GM21515 (cell line): ENCODE data around the gene RNF125.
"Not testable (repeated sequence)": the region's sequence is repeated elsewhere in the genome, so short reads cannot be mapped to it uniquely, and the experiment has no call there.

ENCODE experiments used
- ATAC-seq: cut with Tn5 transposase; IDR thresholded peaks from one replicate; pipeline ENCODE4 v1.9.1; 2021; ENCODE audit not compliant: unreplicated experiment

RNF125 gene

GRCh38 chr18:32083781-32084180 lies 65.2 kb downstream of the RNF125 start:
- no peak for ATAC-seq

DNA sequence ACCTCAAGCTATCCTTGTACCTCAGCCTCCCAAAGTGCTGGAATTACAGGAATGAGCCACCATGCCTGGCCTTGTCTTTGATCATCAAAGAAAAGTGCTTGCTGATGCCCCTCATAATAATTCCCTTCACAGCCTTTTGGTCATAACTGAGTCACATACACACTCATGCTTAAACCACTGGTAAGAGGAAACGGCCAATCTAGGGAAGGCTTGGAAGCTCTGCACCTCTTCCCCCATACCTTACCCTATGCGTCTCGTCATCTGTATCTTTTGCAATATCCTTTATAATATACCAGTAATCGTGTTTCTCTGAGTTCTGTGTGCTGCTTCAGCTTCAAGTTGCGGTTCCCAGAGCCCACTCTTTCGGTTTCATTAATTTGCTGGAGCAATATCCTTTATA lies 68.3 kb downstream of the RNF125 start:
- ATAC-seq = no peak

GRCh38 chr18:32090831-32091230 lies 72.2 kb downstream of the RNF125 start:
- not testable (repeated sequence) for ATAC-seq

DNA sequence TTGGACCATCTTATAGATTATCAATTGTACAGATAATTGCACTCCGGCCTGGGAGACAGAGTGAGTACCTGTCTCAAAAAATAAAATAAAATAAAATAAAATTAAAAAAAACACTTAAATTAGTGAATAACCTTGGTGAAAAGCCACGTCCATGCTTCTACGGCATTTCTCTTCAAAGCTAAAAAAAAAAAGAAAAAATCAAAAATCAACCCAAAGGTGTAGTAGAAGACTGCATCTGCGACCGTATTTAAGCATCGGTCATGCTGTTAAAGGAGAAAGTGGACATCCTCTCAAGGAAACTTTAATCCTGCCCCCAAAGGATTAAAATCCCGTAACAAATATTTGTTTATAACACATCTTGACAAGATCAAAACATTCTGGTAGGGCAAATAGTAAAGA lies 72.7 kb downstream of the RNF125 start:
- ATAC-seq = no peak

GRCh38 chr18:32091724-32092421 lies 73.2 kb downstream of the RNF125 start, which contains the start of gene RNF138:
RNF138 (plus strand) TSS chr18:32091874; CDS start chr18:32092777, 903 bp downstream.
- ATAC-seq = peak; percentile 65

GRCh38 chr18:32092422-32093101 lies 73.9 kb downstream of the RNF125 start:
- peak; percentile 80 for ATAC-seq

GRCh38 chr18:32093102-32093511 lies 74.5 kb downstream of the RNF125 start:
- peak; percentile 46 for ATAC-seq

- ATAC-seq = no peak
Measured at GRCh38 chr18:32093523-32093922, 74.9 kb downstream of the RNF125 start.

GRCh38 chr18:32095192-32095899 lies 76.7 kb downstream of the RNF125 start:
- ATAC-seq = no peak

GRCh38 chr18:32095900-32096229 lies 77.2 kb downstream of the RNF125 start:
- ATAC-seq = no peak

DNA sequence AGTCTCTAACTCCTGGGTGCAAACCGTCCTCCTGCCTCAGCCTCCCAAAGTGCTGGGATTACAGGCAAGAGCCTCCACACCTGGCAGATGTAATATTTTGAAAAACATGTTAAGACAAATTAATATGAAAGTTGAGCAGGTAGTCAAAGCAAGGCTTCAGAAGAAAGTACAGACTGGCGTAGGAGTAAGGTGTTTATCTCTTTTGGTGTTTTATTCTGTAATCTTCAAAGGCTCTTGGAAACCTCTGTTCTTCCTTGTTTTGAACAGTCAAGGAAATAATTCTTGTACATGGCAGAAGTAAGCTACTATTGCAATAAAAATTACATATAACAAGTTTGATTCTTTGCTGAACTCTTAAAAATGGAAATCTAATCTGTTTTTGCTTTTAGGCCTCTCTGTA lies 78.3 kb downstream of the RNF125 start:
- ATAC-seq = no peak

- no peak for ATAC-seq
Measured at GRCh38 chr18:32104516-32104915, 85.9 kb downstream of the RNF125 start.

GRCh38 chr18:32110005-32110404 lies 91.4 kb downstream of the RNF125 start:
- no peak for ATAC-seq

DNA sequence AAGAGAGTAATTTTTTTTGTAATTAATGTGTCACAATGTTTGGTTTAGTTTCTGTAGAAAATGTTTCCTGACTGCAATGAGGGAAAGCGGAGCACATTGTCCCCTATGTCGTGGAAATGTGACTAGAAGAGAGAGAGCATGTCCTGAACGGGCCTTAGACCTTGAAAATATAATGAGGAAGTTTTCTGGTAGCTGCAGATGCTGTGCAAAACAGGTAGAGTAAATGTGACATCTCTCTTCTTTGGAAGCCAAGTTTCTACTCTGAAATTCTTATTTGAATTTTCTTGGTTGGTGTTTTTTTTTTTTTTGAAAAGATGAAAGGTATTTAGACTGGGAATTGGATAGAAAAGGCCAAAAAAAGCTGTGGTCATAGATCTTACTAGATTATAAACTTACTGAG lies 93.1 kb downstream of the RNF125 start:
- no peak for ATAC-seq

GRCh38 chr18:32112826-32113225 lies 94.2 kb downstream of the RNF125 start:
- no peak for ATAC-seq

- ATAC-seq = no peak
Measured at GRCh38 chr18:32114293-32114942, 95.8 kb downstream of the RNF125 start.

DNA sequence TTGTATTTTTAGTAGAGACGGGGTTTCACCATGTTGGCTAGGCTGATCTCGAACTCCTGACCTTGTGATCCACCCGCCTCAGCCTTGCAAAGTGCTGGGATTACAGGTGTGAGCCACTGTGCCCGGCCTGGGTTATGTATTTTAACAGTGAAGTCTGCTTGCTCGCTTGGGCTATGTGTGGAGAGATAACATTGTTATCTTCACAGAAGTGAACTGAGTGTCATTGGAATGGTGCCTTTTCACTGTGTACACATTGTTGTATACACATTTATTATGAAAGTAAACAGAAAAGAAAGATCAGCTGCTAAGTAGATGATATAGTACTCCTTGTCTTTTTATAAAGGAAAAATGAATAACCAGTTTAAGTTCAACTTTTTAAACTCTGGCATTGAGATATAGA lies 103.4 kb downstream of the RNF125 start:
- ATAC-seq = no peak
